Fibroblast of lung (primary cell): ENCODE measurements around the gene TMEM233.

Experiments used
- EZH2 ChIP-seq: IDR thresholded peaks from 2 replicates; pipeline ENCODE4 v1.5.1; 2012; ENCODE audit warnings: low read length, control low read depth, mild to moderate bottlenecking; ENCODE audit errors: missing control alignments
- TF ChIP-seq, protein P1 (sequence below), 2 donors: IDR thresholded peaks in 1 of 2; conservative IDR thresholded peaks in 1 of 2; 1 replicate in 1 of 2; 2 replicates in 1 of 2; pipeline ENCODE4 v1.5.1; 2011 to 2012; ENCODE audit warnings: low read length in 2 of 2, control low read depth in 1 of 2, inconsistent platforms in 1 of 2, low read depth in 1 of 2, mild to moderate bottlenecking in 1 of 2

DNA sequence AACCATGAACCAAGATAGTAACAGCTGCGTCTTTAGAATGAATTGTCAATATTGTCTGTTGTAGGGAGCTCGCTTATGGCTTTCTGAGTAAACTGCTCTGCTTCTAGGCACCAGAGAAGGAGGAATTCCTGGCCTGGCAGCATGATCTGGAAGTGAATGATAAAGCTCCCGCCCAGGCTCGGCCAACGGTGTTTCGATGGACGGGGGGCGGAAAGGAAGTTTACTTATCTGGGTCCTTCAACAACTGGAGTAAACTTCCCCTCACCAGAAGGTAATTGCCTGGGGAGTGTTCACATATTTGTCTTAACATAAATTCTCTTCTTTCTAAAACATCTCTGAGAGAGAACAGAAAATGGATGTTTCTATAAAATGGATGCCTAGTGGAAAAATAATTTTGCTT is 78.6 kb downstream of the TMEM233 start:
- no peak for TF ChIP-seq EZH2
- TF ChIP-seq, protein P1, sequence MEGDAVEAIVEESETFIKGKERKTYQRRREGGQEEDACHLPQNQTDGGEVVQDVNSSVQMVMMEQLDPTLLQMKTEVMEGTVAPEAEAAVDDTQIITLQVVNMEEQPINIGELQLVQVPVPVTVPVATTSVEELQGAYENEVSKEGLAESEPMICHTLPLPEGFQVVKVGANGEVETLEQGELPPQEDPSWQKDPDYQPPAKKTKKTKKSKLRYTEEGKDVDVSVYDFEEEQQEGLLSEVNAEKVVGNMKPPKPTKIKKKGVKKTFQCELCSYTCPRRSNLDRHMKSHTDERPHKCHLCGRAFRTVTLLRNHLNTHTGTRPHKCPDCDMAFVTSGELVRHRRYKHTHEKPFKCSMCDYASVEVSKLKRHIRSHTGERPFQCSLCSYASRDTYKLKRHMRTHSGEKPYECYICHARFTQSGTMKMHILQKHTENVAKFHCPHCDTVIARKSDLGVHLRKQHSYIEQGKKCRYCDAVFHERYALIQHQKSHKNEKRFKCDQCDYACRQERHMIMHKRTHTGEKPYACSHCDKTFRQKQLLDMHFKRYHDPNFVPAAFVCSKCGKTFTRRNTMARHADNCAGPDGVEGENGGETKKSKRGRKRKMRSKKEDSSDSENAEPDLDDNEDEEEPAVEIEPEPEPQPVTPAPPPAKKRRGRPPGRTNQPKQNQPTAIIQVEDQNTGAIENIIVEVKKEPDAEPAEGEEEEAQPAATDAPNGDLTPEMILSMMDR (conservative IDR thresholded peaks at IDR 0.05 in 1 of 2, IDR thresholded peaks at IDR 0.05 in 1 of 2; ENCODE audit: low read depth in 1 of 2, low read length in 2 of 2), result no peak
